Hindlimb muscle (tissue), 1 donor: ENCODE data around the gene TUBA3E. TPM values are rescaled to one million over a fixed set of nuclear protein-coding genes. Genes with fewer than 3 reads are reported as not detected.
A peak's percentile ranks its signal among the peaks of the same experiment; 100 is the strongest.
"Not testable (repeated sequence)": the region's sequence is repeated elsewhere in the genome, so short reads cannot be mapped to it uniquely, and the experiment has no call there.

Source experiments
- DNase-seq: peaks from one replicate; pipeline ENCODE4 v3.0.0-alpha.2; 2013
- polyA plus RNA-seq: library from polyadenylated mRNA; unstranded; fragments of 120-200 nt; gene quantifications from one replicate; pipeline ENCODE4 v1.2.1, GENCODE V29; 2013; ENCODE audit not compliant: insufficient read length

The TUBA3E gene
- polyA plus RNA-seq, 1 donor, result not detected

DNA sequence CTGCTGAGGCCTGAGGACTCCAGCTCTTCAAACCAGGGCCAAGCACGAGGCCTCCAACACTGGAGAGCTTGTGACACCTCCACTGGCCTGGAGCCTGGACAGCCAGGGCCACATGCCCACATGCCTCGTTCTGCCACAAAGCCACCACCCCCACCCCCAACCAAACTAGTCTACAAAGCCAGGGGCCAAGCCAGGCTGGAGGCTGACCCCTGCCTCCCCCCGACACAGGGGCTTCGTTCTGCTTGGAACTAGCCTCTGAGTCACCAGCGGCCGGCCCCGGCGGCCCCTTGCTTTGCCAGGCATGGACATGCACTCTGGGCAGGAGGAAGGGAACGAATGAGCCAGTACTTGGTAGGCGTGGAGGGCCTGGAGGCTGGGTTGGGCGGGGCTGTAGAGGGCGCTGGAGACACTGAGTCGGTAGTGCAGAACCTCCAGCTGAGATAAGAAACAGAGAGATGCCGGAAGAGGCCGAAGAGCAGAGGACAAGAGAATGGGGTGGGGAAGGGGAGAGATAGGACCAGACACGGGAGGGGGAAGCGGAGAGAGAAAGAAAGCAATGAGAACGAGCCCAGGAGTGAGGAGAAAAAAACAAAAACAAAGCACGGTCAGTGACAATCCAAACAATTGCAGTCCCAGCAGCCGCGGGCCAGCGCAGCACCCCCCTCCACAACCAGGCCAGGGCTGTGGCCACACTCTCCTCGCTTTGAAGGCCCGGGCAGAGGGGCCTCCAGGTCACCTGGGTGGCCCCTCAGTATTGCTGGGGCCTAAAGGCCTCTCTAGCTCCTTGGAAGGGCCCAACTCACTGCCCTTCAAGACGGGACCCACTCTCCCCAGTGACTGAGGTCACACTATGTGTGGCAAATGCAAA, 37.2 kb downstream of the TUBA3E start:
- not testable (repeated sequence) for DNase-seq

DNA sequence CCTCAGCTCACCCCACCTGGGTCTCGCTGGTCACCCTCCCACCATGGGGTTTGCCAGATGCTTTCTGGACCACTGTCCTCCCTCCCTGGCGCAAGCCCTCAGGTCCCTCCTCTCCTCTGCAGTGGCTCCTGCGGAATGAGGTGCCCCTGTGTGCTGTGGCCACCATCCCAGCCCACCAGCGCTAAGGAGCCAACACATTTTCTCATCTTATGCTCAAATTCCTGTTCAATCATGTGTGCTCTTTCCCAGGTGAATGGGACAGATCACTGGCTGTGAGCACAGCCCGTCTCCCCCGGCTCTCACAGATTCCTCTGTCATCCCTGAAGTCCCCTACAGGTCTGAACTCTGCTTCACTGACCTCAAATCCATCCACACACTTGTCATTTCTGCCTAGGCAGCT, 38.1 kb downstream of the TUBA3E start:
- DNase-seq, result no peak

DNA sequence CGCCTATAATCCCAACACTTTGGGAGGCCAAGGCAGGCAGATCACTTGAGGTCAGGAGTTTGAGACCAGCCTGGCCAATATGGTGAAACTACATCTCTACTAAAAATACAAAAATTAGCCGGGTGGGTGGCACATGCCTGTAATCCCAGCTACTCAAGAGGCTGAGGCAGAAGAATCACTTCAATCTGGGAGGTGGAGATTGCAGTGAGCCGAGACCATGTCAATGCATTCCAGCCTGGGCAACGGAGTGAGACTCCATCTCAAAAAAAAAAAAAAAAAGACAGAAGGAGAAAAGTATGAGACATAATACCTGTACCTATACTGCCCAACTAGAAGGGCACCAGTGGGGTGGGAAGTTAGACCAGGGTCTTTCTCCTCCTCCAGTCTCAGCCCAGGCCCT, 38.9 kb downstream of the TUBA3E start:
- not testable (repeated sequence) for DNase-seq

DNA sequence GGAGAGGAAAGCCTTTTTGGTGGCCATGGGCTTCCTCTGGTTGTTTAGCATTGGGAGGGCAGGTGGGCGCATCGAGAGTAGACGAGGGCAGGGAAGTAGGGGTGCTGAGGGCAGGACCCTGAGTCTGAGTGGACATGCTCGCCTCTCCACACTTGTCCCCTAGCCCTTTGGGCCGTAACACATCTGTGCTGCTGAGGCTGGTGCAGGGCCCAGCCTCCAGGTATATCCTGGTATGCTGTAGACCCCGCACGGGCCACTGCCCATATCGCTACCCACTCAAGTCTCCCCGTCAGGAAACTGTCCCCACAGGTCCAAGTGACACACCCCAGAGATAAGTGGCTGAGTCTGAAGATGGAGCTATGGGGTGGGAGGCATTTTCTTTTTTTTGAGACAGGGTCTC, 39.6 kb downstream of the TUBA3E start:
- DNase-seq, result no peak

DNA sequence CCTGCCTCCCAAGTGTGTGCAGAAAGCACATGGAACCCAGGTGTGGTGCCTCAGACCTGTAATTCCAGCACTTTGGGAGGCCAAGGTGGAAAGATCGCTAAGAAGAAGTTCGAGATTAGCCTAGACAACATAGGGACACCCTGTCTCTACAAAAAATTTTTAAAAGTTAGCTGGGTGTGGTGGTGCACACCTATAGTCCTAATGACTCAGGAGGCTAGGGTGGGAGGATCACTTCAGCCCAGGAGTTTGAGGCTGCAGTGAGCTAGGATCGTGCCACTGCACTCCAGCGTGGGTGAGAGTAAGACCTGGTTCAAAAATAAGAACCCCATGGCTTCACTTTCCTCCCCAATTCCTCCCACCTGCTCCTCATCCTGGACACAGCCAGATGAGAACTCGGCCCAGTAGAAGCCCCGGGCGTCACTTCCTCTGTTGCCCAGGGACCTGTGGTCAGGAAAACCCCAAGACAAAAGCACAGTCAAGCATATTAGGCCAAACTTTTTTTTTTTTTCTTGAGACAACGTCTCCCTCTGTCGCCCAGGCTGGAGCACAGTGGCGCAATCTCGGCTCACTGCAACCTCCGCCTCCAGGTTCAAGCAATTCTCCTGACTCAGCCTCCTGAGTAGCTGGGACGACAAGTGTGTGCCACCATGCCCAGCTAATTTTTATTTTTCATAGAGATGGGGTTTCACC, 40.3 kb downstream of the TUBA3E start:
- DNase-seq, result not testable (repeated sequence)

DNA sequence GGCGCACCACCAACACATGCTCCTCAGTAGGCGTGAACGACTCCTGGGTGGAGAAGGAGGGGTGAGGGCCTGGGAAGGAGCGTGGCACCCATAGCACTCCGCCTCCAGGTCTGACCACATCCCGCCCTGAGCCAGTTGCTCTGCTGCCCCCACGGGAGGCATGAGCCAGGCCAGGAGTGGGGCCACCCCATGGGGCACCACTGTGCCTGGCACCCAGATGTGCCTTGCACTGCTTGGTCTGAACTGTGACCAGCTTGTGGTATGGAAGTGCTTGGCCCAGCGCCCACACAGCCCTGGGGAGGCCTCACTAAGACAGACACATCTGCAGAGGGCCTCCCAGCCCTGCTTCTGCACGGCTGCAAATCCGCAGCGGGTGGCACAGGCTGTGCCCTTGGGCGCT, 40.9 kb downstream of the TUBA3E start:
- not testable (repeated sequence) for DNase-seq

DNA sequence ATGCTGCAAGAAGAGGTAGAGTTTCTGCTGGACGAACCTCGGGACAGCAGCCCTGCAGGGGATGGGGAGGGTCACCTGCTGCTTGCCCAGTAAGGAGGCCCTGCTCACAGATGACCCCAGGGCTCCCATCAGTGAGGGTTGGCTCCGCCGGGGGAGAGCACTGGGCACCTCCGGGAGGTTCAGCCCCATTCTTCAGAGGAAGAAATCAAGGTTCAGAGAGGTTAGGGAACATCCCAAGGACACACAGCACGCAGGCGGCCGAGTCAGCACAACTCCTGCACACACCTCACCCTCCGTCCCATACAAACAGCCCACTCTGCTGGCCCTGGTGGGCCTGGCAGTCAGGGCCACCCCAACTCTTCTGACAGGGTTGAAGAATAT, 41.6 kb downstream of the TUBA3E start:
- DNase-seq, result no peak

DNA sequence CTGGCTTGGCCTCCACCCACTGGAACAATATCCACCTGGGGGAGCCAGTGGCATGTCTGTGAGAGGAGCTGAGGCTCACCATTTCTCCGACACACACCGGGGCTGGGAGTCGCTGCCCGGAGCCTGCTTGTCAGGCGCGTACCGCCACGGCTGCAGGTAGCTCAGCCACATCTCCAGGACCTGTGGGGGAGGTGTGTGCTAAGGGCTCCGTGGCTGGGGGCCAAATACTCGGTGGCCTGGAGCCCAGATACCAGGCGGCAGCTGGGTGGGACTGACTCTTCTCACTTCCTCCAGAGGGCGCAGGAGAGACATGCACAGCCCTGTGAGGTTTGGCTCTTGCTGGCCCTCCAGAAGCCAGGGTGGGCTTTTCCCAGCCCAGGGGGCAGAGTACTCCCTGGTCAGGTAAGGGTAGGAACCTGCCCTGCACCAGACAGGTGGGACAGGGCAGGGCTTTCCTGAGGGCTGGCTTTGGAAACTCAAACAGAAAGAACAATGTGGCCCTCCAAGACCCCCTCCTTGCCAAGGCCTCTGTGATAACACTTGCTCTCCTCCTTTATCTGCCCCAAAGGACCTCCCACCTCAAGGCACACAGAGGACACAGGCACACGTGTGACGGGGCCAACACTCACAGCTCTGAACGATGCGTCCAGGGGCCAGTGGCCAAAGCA, 42.1 kb downstream of the TUBA3E start:
- peak; percentile 11 for DNase-seq

DNA sequence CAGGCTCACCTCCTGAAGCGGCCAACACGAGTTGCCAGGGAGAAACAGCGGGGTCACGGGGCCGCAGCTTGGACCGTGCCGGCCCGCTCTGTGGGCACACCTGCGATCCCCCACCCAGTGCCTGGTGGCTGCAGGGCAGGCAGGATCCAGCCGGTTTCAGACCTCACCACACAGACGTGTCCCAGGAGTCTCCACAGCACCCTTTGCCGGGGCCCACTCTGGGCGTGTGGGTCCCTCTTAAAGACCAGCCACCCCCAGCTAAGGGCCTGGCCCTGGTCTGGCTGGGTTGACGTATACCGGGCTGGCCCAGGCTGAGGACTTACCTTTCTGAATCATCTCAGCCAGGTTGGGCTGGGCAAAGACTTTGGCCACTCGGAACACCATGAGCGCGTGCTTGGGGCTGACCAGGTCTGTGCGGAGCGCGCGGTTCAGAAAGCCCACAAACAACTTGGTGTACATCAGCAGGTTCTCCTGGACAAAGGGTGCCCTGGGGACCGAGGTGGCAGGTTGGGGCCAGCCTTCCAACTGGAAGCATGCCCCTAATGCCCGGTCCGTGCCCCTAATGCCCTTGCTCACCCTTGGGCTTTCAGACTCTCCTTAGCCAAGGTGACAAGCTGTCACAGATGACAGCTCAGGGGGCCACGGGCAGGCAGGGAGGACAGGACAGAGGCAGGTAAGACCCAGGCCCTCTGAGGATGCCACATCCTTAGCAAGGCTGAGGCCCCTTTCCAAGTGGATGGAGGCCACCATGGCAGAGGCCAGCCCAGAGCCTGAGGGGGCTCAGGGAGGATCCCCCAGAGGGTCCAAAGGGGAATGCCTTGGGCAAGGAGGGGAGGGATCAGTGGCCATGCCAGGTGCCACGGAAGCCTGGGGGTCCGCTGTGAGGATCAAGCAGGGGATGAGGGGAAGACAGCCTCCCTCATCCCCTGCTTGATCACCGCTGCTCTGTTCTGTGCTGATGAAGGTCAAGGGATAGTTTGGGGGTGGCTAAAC, 43.2 kb downstream of the TUBA3E start:
- no peak for DNase-seq

DNA sequence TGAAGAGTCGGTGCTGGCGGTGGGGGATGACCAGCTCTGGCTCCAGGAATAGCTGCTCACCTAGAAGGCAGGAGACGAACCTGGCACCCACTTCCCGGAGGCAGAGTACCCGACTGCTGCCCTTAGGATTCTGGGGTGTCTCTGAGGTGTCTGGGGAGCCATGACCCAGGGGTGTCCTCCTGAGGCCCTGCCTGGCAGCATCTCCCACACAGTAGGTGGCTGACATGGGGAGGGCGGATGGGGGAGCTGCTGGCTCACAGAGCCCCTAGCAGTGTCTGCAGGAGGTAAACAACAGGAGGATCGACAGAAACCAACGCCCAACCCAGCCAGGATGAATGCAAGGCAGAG, 43.8 kb downstream of the TUBA3E start:
- not testable (repeated sequence) for DNase-seq

DNA sequence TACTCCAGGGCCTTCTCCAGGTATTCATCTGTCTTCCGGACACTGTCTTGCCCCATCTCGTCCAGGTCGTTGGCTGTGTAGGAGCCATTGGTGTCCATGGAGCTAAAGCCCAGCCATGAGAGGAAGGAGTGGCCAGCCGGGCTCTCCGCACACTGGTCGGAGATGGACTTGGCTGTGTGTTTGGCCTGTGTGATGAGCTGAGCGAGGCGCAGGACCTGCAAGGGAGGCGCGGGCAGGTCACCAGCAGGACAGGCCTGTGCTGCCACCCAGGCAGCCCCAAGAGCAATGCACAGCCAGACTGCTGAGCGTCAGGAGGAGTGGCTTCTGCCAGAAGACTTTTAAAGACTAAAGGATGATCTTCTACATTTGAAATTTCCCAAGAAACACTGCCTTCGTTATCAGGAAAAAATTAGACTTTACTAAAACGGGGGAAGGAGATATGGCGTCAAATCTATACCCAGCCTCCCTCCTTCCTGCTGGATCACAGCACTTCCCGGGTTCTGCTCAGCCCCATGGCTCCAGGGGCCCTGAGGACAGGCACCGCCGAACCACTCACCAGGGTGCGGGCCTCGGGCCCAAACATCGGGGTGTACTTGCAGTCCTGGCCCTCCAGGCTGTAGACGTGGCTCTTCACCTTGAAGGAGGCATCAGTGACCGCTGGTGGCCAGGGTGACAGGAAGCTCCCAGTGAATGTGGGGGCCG, 44.4 kb downstream of the TUBA3E start:
- DNase-seq, result not testable (repeated sequence)

DNA sequence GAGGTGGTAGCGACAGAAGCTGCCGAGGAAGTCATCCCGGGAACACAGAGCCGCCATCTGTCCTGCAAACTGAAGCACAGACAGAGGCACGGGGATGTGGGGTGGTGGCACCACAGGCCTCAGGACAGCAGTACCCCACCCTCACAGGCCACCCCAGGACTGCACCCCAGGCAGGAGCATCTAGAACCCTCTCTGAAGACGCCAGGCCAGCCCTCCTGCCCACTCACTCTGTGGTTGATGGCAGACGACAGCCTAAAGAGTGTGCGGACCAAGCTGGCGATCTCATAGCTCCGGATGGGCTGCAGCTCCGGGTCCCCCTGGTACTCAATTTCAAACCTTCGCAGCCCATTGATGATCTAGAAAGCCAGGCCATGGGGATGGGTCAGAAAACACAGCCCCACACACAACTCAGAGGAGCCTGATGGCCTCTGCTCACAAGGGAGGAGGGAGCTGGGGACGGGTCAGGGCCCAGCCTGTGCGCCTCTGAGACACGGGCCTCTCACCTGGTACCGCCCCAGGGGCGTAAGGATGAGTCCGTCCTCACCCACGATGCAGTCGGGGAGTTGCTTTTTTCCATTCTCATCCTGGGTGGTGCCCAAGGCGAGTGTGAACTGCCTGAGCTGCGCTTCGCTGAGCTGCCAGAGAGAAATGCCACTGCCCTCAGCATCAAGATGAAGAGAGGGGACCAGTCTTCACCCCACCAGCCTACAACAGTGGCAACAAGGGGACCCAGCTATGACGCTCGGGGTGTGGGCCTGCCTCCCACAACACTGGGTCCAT, 45.2 kb downstream of the TUBA3E start:
- no peak for DNase-seq

DNA sequence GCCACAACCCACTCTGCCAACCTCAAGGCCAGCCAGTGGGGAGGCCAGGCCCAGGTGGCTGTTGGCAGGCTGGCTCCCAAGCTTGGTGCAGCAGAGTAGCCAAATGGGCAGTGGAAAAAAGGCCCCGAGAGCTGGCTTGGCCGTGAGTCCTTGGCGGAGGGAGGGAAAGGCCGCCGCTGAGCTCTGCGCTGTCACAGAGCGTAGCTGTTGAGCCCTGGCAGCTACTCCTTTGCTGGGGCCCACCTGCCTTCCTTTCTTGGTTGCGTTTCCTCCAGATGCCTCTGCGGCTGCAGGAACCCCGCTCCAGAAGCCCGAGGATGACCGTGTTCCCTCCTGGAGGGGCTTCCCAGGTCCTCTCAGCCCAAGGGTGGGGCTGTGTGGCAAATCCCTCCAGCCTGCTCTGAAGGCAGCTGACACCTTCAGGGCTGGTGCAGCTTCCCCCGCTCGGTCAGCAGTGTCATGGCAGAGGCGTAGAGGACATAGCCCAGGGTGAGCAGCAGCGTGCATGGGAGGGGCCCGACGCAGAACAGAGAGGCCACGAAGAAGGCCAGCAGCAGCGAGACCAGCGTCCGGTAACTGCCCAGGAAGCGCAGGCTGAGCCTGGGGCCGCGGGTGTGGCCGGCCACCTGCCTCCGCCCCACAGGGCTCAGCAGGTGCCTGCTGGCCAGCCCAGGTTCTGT, 46.0 kb downstream of the TUBA3E start:
- DNase-seq, result not testable (repeated sequence)

DNA sequence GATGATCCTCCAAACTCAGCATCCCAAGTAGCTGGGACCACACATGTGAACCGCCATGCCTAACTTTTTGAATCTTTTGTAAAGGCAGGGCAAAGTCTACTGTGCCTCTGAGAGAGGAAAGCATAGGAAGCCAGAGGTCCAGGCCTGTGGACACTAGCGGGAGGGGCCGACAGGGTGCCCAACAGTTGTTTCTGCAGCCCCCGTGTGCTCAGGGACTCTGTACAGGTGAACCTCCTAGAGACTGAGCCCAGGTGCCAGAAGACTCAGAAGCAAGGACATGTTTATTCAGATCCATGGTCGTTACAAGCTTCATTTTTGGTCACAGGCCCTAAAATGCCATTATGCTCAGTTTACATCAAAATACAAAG, 47.1 kb downstream of the TUBA3E start:
- DNase-seq, result not testable (repeated sequence)

DNA sequence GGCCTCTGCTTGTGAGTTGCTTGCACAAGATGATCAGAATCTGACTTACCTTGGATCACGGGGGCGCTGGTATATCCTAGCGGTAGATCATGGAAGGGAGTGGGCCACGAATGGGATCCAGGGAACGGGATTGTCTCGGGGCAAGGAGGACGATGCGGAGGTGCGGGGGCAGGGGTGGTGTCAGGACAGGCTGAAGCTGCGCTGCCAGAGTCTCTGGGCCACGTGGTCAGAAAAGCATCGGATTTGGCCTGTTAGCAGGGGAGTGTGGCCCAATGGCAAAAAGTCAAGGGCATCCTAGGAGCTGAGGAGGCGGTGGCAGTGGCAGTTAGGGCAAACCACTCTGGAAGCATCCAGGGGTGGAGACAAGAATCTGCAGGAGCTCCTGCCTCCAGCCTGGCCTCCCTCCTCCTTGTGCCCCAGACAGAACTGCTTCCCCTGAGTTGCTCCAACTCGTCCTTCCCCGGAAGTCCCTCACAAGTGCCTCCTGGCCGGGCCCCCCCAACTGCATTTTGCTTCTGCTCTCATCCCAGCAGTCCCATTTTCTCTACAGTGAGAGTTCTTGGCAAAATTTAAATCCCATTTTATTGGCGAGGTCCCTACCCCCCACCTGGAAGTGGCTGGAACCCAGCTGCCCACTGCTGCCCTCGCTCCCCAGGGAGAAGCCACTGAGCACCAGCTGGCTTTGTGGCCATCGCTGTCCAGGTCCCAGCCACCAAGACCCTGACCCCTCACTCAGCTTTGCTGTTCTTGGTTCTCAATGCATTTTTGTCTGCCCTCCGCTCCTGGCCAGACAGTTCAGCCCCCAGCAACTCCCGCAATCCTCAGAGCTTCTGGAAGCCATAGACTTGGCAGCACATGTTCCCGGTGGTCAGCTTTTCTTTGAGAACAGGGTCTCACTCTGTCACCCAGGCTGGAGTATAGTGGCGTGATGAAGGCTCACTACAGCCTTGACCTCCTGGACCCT, 47.8 kb downstream of the TUBA3E start:
- no peak for DNase-seq

DNA sequence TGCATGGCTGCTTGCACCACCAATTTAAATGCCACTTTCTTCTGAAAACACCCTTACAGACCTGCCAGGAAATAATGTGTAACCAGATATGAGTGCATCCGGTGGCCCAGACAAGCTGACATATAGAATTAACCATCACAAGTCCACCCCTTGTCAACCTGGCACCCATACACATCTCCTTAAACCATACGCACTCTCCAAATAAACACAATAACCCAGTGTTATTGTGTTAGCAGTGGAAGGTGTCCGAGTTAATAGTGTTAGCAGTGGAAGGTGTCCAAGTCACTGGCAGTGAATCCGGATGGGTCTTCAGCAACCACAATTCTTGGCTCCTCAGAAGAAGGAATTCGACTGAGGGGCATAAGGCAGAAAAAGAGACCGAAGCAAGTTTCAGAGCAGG, 49.7 kb downstream of the TUBA3E start:
- not testable (repeated sequence) for DNase-seq

DNA sequence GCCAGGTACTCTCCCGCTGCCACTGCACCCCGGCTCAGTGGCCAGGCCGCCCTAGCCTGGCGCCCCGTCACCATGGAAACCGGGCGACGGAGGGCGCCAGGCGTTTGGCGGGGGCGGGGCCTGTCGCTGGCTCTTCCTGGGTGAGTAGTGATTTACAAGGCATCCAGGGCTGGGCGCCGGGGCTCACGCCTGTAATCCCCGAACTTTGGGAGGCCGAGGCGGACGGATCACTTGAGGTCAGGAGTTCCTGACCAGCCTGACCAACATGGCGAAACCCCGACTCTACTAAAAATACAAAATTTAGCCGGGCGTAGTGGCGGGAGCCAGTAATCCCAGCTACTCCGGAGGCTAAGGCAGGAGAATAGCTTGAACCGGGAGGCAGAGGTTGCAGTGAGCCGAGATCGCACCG, 53.2 kb downstream of the TUBA3E start, which contains the start of gene CCDC74B:
Gene CCDC74B, minus strand, starts transcription at position 107 of the 409 bp plus-strand sequence. CDS start 116 bp downstream, outside the sequence.
- peak; percentile 24 for DNase-seq

DNA sequence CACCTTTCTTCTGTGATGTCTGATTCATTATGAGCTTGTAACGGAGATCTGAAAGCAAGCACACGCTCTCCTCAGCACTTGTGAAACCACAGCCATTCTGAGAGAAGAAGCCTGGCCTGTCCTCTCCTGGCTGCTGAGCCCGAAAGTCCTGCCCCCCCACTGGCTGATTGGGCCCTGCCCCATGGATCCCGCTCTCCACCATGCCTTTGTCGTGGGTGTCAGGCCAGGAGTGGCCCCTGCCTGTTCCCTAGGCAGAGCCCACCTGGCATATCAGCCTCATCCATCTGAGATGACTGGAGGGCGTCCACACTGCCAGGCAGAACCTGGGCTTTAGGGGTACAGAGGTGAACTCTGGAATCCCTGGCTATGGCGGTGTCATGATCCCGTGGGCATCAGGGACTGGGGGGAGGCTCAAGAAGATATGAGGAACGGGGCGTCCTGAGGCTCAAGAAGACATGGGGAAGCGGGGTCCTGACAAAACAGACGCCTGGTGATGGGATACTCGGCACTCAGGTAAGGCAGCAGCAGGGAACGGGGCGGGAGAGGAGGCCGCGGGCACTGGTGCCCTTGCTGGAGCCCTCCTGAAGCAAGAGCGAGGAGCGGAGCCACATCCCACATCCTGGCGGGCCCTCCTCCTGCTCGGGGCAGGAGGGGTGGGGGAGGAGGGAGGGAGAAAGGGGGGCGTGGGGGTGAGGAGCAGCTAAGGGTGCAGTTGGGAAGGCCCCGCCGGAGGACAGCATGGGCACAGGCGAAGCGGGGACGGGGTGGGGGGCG, 54.8 kb downstream of the TUBA3E start:
- not testable (repeated sequence) for DNase-seq
